Coronary artery (tissue), 2 donors: Measurements from ENCODE around the gene KAZN.

ENCODE experiments used
- DNase-seq: peaks from one replicate; pipeline ENCODE4 v3.0.0-alpha.2; 2017; ENCODE audit warnings: low spot score
- H3K27ac ChIP-seq, 2 donors: fragments of 200-600 bp; sonication (generic); one replicate each; pipeline ENCODE4 v1.5.1; 2016 to 2019
- H3K4me3 ChIP-seq: fragments of 200-600 bp; sonication (generic); 2 replicates; pipeline ENCODE4 v1.5.1; 2016; ENCODE audit warnings: mild to moderate bottlenecking, moderate library complexity
- TF ChIP-seq, protein P1 (sequence below): fragments of 200-600 bp; sonication (generic); IDR thresholded peaks from one replicate; pipeline ENCODE4 v1.5.1; 2019; ENCODE audit warnings: antibody characterized with exemption

KAZN gene

DNA sequence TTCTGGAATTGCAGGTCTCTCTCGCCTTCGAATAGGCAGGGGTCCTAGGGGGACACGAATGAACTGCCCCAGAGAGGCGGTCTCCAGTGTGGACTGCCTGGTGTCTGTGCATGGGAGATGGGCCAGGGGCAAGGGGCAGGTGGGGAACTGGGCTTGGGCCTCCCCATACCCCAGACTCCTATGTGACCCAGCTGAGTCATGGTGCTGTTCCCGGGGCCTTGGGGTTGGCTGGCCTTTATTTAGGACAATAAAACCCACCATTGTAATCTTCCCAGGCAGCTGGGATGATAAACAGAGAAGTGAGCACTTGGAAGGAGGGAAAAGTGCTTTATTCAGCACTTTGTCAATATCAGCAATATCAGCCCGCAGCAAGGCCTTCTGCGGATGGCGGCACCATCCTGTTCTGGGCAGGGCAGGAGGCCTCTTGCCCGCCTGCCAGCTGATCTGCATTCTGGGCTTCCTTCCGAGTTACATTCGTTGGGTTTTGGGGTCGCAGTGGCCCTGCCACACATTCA lies 346.0 kb downstream of the KAZN start:
- no peak overlapping the region for H3K4me3 ChIP-seq

GRCh38 chr1:14945132-14946010 lies 346.9 kb downstream of the KAZN start:
- TF ChIP-seq, protein P1, sequence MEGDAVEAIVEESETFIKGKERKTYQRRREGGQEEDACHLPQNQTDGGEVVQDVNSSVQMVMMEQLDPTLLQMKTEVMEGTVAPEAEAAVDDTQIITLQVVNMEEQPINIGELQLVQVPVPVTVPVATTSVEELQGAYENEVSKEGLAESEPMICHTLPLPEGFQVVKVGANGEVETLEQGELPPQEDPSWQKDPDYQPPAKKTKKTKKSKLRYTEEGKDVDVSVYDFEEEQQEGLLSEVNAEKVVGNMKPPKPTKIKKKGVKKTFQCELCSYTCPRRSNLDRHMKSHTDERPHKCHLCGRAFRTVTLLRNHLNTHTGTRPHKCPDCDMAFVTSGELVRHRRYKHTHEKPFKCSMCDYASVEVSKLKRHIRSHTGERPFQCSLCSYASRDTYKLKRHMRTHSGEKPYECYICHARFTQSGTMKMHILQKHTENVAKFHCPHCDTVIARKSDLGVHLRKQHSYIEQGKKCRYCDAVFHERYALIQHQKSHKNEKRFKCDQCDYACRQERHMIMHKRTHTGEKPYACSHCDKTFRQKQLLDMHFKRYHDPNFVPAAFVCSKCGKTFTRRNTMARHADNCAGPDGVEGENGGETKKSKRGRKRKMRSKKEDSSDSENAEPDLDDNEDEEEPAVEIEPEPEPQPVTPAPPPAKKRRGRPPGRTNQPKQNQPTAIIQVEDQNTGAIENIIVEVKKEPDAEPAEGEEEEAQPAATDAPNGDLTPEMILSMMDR, result no peak
- peak overlapping the region; percentile 85 to 97 for H3K27ac ChIP-seq
- DNase-seq, result peak; percentile 84
- H3K4me3 ChIP-seq, result peak overlapping the region; percentile 58

More for the DNA sequence above, 346.0 kb downstream of the KAZN start:
- TF ChIP-seq, protein P1, result no peak
- no peak for DNase-seq
- H3K27ac ChIP-seq, result peak overlapping the region; percentile 85 to 97

DNA sequence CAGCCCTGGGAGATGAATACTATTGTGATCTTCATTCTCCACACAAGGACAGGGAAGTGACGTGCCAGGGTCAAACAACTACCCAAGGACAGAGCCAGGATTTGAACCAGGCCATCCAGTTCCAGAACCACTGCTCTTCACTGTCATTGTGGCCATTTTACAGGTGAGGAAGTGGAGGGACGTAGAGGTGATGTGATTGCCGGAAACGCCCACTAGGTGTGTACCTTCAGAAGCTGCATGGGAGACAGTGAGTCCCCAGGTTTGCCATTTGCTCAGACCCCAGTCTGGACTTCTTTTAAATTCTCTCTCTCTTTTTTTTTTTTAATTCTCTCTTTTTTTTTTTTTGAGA lies 347.5 kb downstream of the KAZN start:
- peak overlapping the region; percentile 85 to 97 for H3K27ac ChIP-seq
- peak overlapping the region; percentile 58 for H3K4me3 ChIP-seq
- TF ChIP-seq, protein P1, result no peak
- DNase-seq, result no peak

GRCh38 chr1:14946684-14947238 lies 348.3 kb downstream of the KAZN start:
- peak overlapping the region; percentile 85 to 97 for H3K27ac ChIP-seq
- DNase-seq, result no peak
- peak overlapping the region; percentile 58 for H3K4me3 ChIP-seq
- TF ChIP-seq, protein P1, result no peak

DNA sequence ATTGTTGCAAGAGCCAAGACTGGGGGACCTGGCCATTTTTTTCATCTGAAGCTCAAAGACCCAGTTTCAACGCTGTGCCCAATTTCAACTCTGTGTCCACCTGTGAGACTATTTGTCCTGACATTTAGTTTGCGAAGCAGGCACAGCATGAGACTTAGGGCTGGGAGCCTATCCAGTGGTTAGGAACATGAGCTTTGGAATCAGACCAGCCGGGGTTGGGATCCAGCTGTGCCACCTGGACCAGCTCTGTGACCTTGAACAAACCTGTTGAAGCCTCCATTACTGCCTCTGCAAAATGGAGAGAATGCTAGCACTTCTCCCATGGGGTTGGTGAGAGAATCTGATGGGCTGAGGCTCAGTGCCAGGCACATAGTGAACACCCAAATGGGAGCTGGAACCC lies 348.9 kb downstream of the KAZN start:
- no peak for DNase-seq
- Histone ChIP-seq H3K4me3 (peak overlapping the region; percentile 58), H3K27ac (peak overlapping the region; percentile 85 to 97)
- TF ChIP-seq, protein P1, result no peak

DNA sequence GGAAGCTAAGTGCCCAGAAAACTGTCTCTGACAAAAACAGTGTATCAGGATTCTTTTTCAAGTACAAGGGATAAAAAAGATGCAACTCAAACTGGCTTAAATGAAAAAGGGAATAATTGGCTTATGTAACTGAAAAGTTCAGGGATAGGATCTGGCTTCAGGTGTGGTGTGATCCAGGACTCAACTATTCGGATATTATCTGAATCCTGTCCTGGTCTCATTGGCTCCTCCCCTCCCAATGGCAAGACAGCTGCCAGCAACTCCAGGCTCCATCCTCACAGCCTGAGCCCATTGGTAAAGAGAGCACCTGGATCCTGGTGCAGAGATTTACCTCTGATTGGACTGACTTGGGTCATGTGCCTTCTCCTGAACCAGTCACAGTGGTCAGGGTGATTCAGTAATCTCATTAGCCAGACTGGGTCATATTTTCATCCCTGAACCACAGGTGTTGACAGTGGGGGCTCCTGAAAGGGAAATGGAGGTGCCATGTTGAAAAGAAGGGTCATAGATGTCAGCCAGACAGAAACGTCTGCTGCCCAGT lies 349.7 kb downstream of the KAZN start:
- Histone ChIP-seq H3K4me3 (no peak overlapping the region), H3K27ac (peak overlapping the region; percentile 85 to 97)
- no peak for DNase-seq
- TF ChIP-seq, protein P1, result no peak
